ENCODE results near the gene NAA60. TPM values are rescaled to one million over a fixed set of nuclear protein-coding genes. Genes with fewer than 3 reads are reported as not detected.

NAA60 gene
- total and polyA plus RNA-seq, 12 donors = 32.1 to 57.5 (median 37.7) TPM

DNA sequence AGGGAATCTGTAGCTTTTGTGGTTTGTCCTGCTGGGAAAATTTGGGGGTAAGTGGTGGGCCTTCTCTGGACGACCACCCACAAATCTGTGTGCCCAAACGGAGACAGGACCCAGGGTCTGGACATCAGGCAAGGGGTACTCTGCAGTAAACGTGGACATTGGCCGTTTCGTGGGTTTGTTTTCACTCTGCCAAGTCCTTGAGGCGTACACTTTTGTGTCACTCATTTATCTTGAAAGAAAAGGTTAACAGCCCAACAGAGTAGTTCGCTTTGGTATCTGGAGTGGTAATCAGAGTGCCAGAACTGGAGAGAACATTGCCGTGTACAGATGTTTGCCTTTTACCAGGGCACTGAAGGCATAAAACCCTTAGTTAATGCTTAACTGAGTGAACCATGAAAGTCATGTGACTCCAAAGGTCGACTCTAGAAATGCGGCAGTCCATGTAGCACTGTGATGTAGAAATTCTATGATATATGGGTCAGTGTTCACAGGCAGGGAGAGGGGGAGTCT lies 15.4 kb downstream of the NAA60 start:
- peaks cover 41 to 83% (median 68%) of the 10 kb centered on the region in 9 donors for H3K4me1 ChIP-seq
- 5% methylated on average over 10 of the region's 10 CpGs for WGBS, 2 donors
- H3K27ac ChIP-seq = peak overlapping the region; percentile 92 to 99 (median 98)
- TF ChIP-seq, protein P1, sequence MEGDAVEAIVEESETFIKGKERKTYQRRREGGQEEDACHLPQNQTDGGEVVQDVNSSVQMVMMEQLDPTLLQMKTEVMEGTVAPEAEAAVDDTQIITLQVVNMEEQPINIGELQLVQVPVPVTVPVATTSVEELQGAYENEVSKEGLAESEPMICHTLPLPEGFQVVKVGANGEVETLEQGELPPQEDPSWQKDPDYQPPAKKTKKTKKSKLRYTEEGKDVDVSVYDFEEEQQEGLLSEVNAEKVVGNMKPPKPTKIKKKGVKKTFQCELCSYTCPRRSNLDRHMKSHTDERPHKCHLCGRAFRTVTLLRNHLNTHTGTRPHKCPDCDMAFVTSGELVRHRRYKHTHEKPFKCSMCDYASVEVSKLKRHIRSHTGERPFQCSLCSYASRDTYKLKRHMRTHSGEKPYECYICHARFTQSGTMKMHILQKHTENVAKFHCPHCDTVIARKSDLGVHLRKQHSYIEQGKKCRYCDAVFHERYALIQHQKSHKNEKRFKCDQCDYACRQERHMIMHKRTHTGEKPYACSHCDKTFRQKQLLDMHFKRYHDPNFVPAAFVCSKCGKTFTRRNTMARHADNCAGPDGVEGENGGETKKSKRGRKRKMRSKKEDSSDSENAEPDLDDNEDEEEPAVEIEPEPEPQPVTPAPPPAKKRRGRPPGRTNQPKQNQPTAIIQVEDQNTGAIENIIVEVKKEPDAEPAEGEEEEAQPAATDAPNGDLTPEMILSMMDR (IDR thresholded peaks at IDR 0.05) = no peak
- ATAC-seq (no peak), DNase-seq (no peak)
- no peaks in the 10 kb centered on the region for H3K27me3 ChIP-seq
- peak overlapping the region; percentile 65 to 95 (median 83) for H3K4me3 ChIP-seq
- intact Hi-C loops (cut with DNase I) = loop anchor here in 5 of 10 donors (1.0 to 10.0 kb wide), 8 partner anchors 43 to 304 kb away; partner anchors contain the start of genes ZNF174 (in 3 of the 5), ZSCAN32 (in 3 of the 5), CLUAP1 (in 2 of the 5) and TIGD7 (in 2 of the 5)
- H3K36me3 ChIP-seq = no peaks in the 10 kb centered on the region
- no peaks in the 10 kb centered on the region for H3K9me3 ChIP-seq

DNA sequence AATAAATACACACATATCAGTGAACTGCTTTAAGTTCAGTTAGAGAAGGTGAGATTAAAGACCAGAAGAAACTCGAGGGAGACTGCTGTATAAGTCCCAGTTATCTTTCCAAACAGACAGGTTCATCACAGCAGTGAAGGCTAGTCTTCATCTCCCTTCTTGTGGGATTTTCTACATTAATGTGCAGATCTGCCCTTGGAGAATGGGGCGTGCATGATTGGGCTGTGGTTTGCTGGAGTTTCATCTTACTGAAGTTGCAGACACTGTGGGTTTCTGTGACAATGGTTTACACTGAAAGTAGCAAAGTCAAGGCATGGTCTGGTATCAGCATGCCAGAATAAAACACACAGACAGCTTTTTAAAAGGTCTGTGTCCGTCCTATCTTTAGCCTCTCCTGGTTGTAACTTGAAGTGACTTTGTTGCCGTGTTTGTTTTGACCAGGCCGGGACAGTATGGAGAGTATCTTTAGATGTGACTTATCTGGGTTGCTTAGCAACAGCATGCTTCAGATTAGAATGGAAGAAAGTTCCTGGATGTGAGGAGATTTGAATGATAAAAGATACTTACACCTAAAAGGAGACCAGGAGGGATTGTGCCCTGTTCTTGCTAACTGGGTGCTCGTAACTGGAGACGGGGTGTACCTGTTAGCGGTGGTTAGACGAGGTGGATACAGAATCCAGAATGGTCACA lies 16.1 kb downstream of the NAA60 start:
- WGBS, 2 donors = 43 to 44% methylated on average over 9 of the region's 9 CpGs
- TF ChIP-seq, protein P1 (IDR thresholded peaks at IDR 0.05) = no peak
- Histone ChIP-seq H3K4me1 (peaks cover 44 to 86% (median 75%) of the 10 kb centered on the region in 9 donors), H3K36me3 (no peaks in the 10 kb centered on the region), H3K9me3 (no peaks in the 10 kb centered on the region), H3K27ac (peak overlapping the region; percentile 92 to 99 (median 98)), H3K4me3 (peak overlapping the region in 9 of 10 donors; percentile 77 to 95 (median 84)), H3K27me3 (no peaks in the 10 kb centered on the region)
- ATAC-seq = no peak
- intact Hi-C loops (cut with DNase I) = loop anchor here in 5 of 10 donors (5.0 to 10.0 kb wide), 7 partner anchors 43 to 305 kb away; partner anchors contain the start of genes CLUAP1 (in 2 of the 5), TIGD7 (in 2 of the 5), ZNF174 (in 2 of the 5) and ZNF263 (in 2 of the 5)
- DNase-seq = no peak

DNA sequence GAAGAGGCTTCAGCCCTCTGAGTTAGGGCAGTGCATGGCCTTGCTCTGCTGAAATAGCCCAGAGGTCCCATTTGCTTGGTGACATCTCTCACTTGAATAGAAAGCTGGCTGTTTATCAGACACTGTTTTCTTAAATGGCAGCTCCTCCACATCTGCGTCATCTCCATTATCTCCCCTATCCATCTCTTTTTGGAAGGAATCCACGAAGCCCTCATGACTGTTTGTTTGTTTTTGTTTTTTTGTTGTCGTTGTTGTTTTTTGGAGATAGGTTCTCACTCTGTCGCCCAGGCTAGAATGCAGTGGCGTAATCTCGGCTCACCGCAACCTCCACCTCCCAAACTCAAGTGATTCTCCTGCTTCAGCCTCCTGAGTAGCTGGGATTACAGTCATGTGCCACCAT lies 16.6 kb downstream of the NAA60 start:
- TF ChIP-seq, protein P1 (IDR thresholded peaks at IDR 0.05) = no peak
- intact Hi-C loops (cut with DNase I) = no loop called here
- WGBS, 2 donors = 61 to 68% methylated on average over 7 of the region's 7 CpGs
- Histone ChIP-seq H3K36me3 (no peaks in the 10 kb centered on the region), H3K27me3 (no peaks in the 10 kb centered on the region), H3K4me1 (peaks cover 44 to 88% (median 79%) of the 10 kb centered on the region in 9 donors), H3K27ac (peak overlapping the region in 9 of 10 donors; percentile 71 to 99 (median 98)), H3K4me3 (peak overlapping the region in 5 of 10 donors; percentile 1 to 95 (median 81)), H3K9me3 (no peaks in the 10 kb centered on the region)
- no peak for ATAC-seq
- no peak for DNase-seq

DNA sequence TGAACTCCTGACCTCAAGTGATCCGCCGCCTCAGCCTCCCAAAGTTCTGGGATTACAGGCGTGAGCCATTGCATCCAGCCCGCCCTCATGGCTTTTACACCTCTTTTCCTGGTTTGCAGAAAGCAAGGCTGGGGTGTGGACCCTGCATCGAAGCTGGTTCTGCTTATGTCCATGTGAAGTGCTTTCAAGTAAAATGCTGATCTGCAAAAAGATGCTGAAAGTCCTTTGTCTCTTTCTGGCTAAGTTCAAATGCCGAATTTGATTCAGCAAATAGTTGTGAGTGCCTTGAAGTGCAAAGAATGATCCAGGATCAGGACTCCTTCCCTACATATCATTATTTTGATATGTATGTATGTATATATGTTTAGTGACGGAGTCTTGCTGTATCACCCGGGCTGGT lies 17.1 kb downstream of the NAA60 start:
- ATAC-seq (no peak), DNase-seq (no peak)
- Histone ChIP-seq H3K36me3 (peaks cover 0 to 3% (median 0%) of the 10 kb centered on the region in 9 donors), H3K4me3 (no peak overlapping the region), H3K27me3 (no peaks in the 10 kb centered on the region), H3K9me3 (no peaks in the 10 kb centered on the region), H3K27ac (peak overlapping the region in 7 of 10 donors; percentile 27 to 99 (median 97)), H3K4me1 (peaks cover 44 to 90% (median 80%) of the 10 kb centered on the region in 9 donors)
- TF ChIP-seq, protein P1 (IDR thresholded peaks at IDR 0.05) = no peak
- intact Hi-C loops (cut with DNase I) = no loop called here
- WGBS, 2 donors = 77 to 81% methylated on average over 8 of the region's 8 CpGs
